Activated CD4-positive, alpha-beta T cell treated with anti-CD3 and anti-CD28 coated beads, Interleukin-2, Interleukin-6, amounts not matched to agents 100 ng/mL and 50 ng/mL, durations not matched to agents 16 hours and 8 hours (primary cell): ENCODE data around the gene GREB1.

Experiments used
- DNase-seq: peaks from one replicate; pipeline ENCODE4 v3.0.0-alpha.2; 2020

GREB1 gene

DNA sequence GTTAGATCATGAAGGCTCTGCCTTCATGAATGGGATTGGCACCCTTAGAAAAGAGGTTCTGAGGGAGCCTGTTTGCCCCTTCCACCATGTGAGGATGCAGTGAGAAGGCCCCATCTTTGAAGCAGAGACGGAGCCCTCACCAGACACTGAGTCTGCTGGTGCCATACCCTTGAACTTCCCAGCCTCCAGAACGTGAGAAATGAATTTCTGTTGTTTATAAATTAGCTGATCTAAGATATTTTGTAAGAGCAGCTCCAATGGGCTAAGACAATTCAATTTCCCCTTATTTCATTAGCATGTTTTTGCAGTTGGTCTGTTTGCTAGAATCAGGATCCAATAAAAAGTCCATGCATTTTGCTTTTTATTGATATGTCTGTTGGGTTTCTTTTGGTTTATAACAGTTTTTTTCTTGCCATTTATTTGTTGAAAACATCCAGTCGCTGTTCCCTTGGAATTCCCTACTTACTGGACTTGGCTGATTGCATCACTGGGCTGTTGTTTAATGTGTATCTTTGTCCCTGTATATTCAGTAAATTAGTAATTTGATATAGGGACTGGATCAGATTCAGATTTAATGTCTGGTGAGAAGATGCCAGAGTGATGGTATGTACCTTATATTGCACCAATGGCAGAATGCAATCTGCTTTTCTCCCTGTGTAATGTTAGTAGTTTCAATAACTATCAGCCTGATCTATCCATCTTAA is 24.0 kb upstream of the GREB1 start:
- DNase-seq, result no peak

- DNase-seq, result no peak
Observed at GRCh38 chr2:11512431-11512830, 21.4 kb upstream of the GREB1 start.

DNA sequence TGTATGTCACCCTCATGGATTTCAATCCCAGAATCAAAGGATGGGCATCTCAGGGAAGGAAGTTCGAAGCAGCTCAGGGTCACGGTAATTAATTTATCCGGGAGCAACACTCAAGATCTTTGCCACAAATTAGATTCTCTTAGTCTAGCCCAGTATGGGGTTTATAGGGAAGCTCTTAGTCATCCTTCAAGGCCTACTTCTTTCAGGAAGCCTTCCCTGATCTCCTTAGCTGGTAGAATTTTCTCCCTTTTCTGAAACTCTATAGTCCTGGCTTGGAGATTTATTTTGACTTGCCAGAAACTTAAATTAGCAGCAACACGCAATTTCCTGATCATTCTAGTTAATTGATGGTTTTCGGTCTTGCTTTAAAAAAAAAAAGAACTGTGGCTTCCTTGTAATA is 20.5 kb upstream of the GREB1 start:
- no peak for DNase-seq

GRCh38 chr2:11514081-11514730 is 19.6 kb upstream of the GREB1 start:
- DNase-seq, result no peak

DNA sequence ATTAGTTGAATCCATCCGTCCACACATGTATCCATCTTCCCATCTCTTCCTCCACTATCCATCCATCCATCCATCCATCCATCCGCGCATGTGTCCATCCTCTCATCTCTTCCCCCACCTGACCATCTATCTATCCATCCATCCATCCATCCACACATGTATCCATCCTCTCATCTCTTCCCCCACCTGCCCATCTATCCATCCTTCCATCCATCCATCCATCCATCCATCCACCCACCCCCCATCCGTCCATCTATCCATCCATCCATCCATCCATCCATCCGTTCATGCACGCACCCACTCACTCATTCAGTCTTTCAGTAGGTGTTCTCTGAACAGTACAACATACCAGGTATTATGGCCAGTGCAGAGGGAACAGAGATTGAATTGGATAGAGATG is 18.9 kb upstream of the GREB1 start:
- no peak for DNase-seq

GRCh38 chr2:11515490-11515981 is 18.3 kb upstream of the GREB1 start:
- no peak for DNase-seq

- DNase-seq, result no peak
Observed at GRCh38 chr2:11516984-11517648, 16.7 kb upstream of the GREB1 start.

DNA sequence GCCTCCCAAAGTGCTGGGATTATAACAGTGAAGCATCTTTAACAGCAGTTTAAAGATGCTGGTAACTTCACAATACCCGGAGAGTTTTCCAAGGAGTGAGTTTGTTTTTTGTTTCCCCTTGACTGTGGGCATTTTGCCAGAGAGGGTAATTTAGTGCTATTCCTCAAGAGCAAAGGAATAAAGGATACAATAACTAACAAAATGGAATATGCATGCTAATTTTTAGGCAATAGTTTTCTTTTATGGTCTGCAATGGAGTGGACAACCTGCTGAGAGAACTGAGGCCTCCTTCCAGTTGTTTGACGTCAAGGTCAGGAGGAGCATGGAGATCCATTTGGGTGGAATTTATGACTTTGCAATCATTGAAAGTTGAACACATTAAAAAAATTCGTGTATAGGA is 15.9 kb upstream of the GREB1 start:
- no peak for DNase-seq

DNA sequence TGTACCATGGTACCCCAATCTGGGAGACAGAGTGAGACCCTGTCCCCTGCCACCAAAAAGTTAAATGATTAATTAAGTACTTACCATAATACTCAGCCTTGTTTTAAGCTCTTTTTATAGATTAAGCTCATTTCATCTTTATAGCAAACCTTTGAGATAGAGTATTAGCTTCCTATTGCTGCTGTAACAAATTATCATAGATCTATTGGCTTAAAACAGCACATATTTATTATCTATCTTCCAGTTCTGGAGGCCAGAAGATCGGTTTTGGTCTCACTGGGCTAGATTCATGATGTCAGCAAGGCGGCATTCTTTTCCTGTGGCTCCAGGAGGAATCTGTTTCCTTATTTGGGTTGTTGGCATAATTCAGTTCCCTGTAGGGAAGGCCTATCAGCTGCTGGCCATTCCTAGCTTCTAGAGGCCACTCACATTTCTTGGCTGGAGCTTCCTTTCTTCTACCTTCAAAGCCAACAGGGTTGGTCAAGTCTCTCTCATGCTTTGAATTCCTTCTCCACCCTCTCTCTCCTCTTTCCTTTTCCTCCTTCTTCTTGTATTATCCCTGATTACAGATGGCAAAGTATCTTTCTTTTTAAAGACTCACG is 13.7 kb upstream of the GREB1 start:
- DNase-seq, result no peak

DNA sequence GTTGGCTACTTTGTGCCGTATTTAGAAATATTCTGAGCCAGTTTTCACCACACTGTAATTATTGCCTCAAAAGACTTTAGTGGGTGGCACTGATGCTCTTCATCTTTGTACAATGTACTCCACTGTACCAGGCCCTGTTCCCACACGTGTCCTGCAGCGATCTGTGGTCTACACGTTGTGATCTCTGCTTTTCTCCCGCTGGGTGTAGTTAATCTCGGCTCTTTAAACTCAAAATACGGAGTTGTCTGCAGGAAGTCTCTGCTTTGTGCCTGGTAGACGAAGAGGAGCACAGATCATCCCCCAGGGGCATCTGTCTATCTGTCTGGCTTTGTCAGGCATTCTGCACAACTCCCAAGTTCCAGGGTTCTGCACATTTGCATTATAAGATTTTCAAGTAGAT is 12.1 kb upstream of the GREB1 start:
- no peak for DNase-seq

GRCh38 chr2:11524470-11524869 is 9.4 kb upstream of the GREB1 start:
- DNase-seq, result no peak

- no peak for DNase-seq
Observed at GRCh38 chr2:11525762-11526161, 8.1 kb upstream of the GREB1 start.

- no peak for DNase-seq
Observed at GRCh38 chr2:11527001-11527400, 6.8 kb upstream of the GREB1 start.

DNA sequence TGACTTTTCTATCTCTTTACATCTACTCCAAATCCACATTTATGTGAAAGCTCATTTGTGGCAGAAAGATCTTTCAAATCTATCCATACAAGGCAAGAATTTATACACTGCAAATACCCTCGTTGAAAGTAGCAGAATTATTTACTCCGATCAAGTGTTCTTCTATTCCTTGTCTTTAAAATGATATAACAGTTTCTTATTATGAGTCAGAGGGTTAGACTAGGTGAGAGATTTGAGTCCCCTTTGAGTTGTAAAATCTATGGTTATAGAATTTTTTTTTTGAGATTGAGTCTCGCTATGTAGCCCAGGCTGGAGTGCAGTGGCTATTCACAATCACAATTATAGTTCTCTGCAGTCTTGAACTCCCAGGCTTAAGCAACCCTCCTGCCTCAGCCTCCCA is 5.6 kb upstream of the GREB1 start:
- no peak for DNase-seq

GRCh38 chr2:11530864-11531465 is 2.9 kb upstream of the GREB1 start:
- DNase-seq, result no peak

DNA sequence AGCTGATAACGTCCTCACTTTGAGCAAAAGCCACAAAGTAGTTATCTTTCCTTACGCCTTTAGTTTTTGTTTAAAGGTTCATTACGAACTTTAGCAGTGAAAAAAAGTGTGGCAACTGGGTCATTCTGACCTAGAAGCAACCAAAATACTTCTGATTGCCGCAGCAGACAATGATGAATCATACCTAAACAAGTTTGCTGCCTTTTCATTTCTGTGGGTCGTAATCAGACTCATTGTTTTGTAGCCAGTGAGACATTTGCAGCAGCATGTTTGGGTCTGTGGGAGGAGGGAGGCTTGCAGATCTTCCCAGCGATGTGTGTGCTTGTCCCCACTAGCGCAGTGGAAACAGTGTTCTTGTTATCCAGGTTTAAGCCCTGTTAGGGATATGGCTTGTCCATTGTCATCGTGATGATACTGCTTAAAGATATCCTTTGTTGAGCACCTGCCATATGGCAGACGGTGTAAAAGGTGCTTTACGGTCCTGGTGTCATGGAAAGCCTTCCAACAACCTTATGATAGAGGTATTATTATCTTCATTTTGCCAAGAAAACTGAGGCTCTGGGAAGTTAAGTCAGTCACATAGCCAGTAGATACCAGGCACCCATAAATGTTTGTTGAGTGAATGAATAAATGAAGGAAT is 1.3 kb upstream of the GREB1 start:
- no peak for DNase-seq

DNA sequence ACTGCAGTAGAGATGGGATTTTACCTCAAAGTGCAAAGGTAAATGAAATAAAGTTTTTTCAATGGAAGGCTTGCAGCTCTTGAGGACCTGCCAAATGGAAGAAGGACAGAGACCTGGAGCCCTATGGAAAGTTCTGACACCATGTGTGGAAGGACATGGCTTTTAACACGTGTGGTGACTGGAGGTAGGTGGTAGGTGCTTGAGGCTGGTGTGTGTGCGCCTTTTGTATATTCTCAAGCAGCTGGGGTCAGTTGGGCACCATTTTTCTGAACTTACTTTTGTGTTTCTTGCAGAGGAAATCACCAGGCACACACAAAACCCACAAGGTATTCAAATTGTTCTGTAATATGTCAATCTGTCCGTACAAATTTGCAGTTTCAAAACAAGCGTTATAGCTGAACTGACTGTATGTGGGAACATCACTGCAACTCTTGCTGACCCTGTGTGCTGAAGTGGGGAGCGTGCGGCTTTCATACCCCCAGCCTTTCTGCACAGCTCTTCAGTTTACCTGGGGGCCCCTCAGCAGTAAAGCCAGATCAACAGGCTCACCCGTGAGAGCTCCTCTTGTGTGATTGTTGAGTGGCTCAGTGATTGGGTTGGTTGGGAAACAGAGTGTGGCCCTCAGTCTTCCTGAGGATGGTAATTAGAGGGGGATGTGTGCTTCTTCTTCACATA is 363 bp downstream of the GREB1 start:
- DNase-seq, result no peak

GRCh38 chr2:11534746-11535484 is 1.1 kb downstream of the GREB1 start:
- DNase-seq, result peak; percentile 8

DNA sequence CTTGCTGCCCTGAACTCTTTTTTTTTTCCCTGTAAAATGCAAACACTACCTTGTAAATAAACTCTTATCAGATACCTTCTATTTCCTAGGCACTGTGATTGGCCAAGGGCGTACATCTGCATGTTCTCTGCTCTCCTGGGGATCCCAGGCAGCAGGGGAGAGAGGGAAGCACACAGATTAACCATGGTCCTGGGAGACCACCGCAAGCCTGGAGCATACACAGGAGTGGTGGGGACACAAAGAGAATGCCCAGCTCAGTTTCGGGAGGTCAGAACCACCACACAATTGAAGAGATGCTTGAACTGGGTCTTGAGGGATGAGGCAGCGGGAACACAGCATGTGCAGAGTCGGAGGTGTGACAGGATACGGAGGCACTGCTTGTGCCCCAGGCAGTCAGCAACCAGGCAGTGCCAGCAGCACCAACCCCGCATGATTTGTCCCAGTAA is 2.1 kb downstream of the GREB1 start:
- DNase-seq, result no peak

- no peak for DNase-seq
Observed at GRCh38 chr2:11537951-11538350, 4.1 kb downstream of the GREB1 start.
